Natural killer cell (primary cell): ENCODE measurements around the gene USP36. TPM values are rescaled to one million over a fixed set of nuclear protein-coding genes. Genes with fewer than 3 reads are reported as not detected.
A peak's percentile ranks its signal among the peaks of the same experiment; 100 is the strongest.

ENCODE experiments used
- ATAC-seq, 3 donors: fragments of 150-1000 bp in 2 of 3; fragments of 200-7000 bp in 1 of 3; cut with Tn5 transposase; 1 replicate in 1 of 3; 2 replicates in 2 of 3; pipeline ENCODE4 v1.10.0; 2021; ENCODE audit warnings: mild to moderate bottlenecking in 2 of 3, moderate library complexity in 2 of 3
- DNase-seq, 2 donors: peaks; one replicate each; pipeline versions ENCODE4 v3.0.0 to v3.0.0-alpha.2; 2013 to 2021; ENCODE audit warnings: mixed read lengths in 1 of 2
- H3K27ac ChIP-seq: one replicate; pipeline ENCODE4 v1.5.1; 2013; ENCODE audit warnings: mild to moderate bottlenecking, low read length
- H3K27me3 ChIP-seq: one replicate; pipeline ENCODE4 v1.6.1; 2013; ENCODE audit warnings: low read length; ENCODE audit not compliant: control insufficient read depth, insufficient read depth
- H3K36me3 ChIP-seq: one replicate; pipeline ENCODE4 v1.6.1; 2013; ENCODE audit warnings: low read length; ENCODE audit not compliant: control insufficient read depth, insufficient read depth
- H3K4me1 ChIP-seq: one replicate; pipeline ENCODE4 v1.6.1; 2013; ENCODE audit warnings: low read length; ENCODE audit not compliant: control insufficient read depth, insufficient read depth
- H3K4me3 ChIP-seq: one replicate; pipeline ENCODE4 v1.5.1; 2013; ENCODE audit warnings: low read length
- H3K9me3 ChIP-seq: one replicate; pipeline ENCODE4 v1.6.1; 2013; ENCODE audit warnings: low read length; ENCODE audit not compliant: control insufficient read depth, insufficient read depth
- H3K27ac Mint-ChIP-seq, 2 donors: one replicate each; pipeline ENCODE4 v1.8.0; 2022; ENCODE audit warnings: mild to moderate bottlenecking in 2 of 2, mixed read lengths in 2 of 2, moderate library complexity in 1 of 2
- H3K27me3 Mint-ChIP-seq, 2 donors: one replicate each; pipeline ENCODE4 v1.8.0; 2022; ENCODE audit warnings: low read depth in 2 of 2, mixed read lengths in 2 of 2
- H3K36me3 Mint-ChIP-seq: one replicate; pipeline ENCODE4 v1.8.0; 2022; ENCODE audit warnings: mixed read lengths
- H3K4me1 Mint-ChIP-seq, 2 donors: one replicate each; pipeline ENCODE4 v1.8.0; 2022; ENCODE audit warnings: mixed read lengths in 2 of 2
- H3K4me3 Mint-ChIP-seq: one replicate; pipeline ENCODE4 v1.8.0; 2022; ENCODE audit warnings: mild to moderate bottlenecking, moderate library complexity, mixed read lengths
- H3K9me3 Mint-ChIP-seq, 2 donors: one replicate each; pipeline ENCODE4 v1.8.0; 2022; ENCODE audit warnings: mixed read lengths in 2 of 2
- CTCF ChIP-seq: fragments of 200-600 bp; IDR thresholded peaks from one replicate; pipeline ENCODE4 v1.8.0; 2022; ENCODE audit warnings: antibody characterized with exemption
- WGBS: methylation state at CpG from one replicate; pipeline ENCODE4 v1.1.7; 2013; ENCODE audit warnings: missing lambda C conversion rate; ENCODE audit not compliant: insufficient coverage; 5-methylcytosine and 5-hydroxymethylcytosine counted together
- intact Hi-C: fragments of 100-400 bp; cut with micrococcal nuclease; formaldehyde crosslinking; loops from one replicate; pipeline ENCODE4 v1.14.2; 2022
- total RNA-seq, 4 donors: library from RNA; stranded (reverse); fragments of 120-200 nt in 1 of 4; gene quantifications; one replicate each; pipeline versions ENCODE4 v1.2.3 to v1.2.4, GENCODE V29; 2013 to 2022

USP36 gene
- total RNA-seq, 3 donors from 2014 or later (not counting 1 experiment from before 2014, with no cell fraction given): 241 to 304 (median 270) TPM

GRCh38 chr17:78864117-78864516, 23.5 kb upstream of the USP36 start:
- no peaks in the 10 kb centered on the region for H3K36me3 Mint-ChIP-seq
- TF ChIP-seq CTCF: no peak
- peaks cover 0 to 6% of the 10 kb centered on the region in 2 donors for H3K27me3 Mint-ChIP-seq
- H3K9me3 Mint-ChIP-seq: no peaks in the 10 kb centered on the region
- intact Hi-C loops: no loop called here
- no peaks in the 10 kb centered on the region for H3K36me3 ChIP-seq
- H3K4me3 Mint-ChIP-seq: no peak overlapping the region
- no peak overlapping the region for H3K27ac Mint-ChIP-seq
- no peaks in the 10 kb centered on the region for H3K9me3 ChIP-seq
- 43% methylated on average over 1 of the region's 1 CpG for WGBS
- no peaks in the 10 kb centered on the region for H3K27me3 ChIP-seq
- no peak overlapping the region for H3K4me3 ChIP-seq
- DNase-seq: no peak
- H3K4me1 ChIP-seq: peaks cover 2% of the 10 kb centered on the region
- no peak overlapping the region for H3K27ac ChIP-seq
- no peaks in the 10 kb centered on the region for H3K4me1 Mint-ChIP-seq
- ATAC-seq: no peak

- H3K4me3 Mint-ChIP-seq: no peak overlapping the region
- no peaks in the 10 kb centered on the region for H3K9me3 ChIP-seq
- H3K27ac Mint-ChIP-seq: no peak overlapping the region
- H3K27me3 Mint-ChIP-seq: peaks cover 0 to 6% of the 10 kb centered on the region in 2 donors
- no peaks in the 10 kb centered on the region for H3K9me3 Mint-ChIP-seq
- intact Hi-C loops: no loop called here
- H3K36me3 ChIP-seq: no peaks in the 10 kb centered on the region
- ATAC-seq (peak; percentile 18 to 46 (median 36)), DNase-seq (no peak)
- H3K27ac ChIP-seq: no peak overlapping the region
- H3K27me3 ChIP-seq: no peaks in the 10 kb centered on the region
- no peaks in the 10 kb centered on the region for H3K36me3 Mint-ChIP-seq
- peaks cover 2% of the 10 kb centered on the region for H3K4me1 ChIP-seq
- H3K4me1 Mint-ChIP-seq: no peaks in the 10 kb centered on the region
- 92% methylated on average over 16 of the region's 17 CpGs for WGBS
- H3K4me3 ChIP-seq: no peak overlapping the region
- TF ChIP-seq CTCF: no peak
These were observed 21.7 kb upstream of the USP36 start for GRCh38 chr17:78862073-78863023.

- Mint-ChIP-seq H3K4me3 (no peak overlapping the region), H3K27ac (no peak overlapping the region), H3K27me3 (peaks cover 0 to 6% of the 10 kb centered on the region in 2 donors), H3K4me1 (no peaks in the 10 kb centered on the region), H3K36me3 (no peaks in the 10 kb centered on the region), H3K9me3 (no peaks in the 10 kb centered on the region)
- DNase-seq: no peak
- Histone ChIP-seq H3K27me3 (no peaks in the 10 kb centered on the region), H3K27ac (no peak overlapping the region), H3K4me1 (peaks cover 2% of the 10 kb centered on the region), H3K4me3 (no peak overlapping the region), H3K36me3 (no peaks in the 10 kb centered on the region), H3K9me3 (no peaks in the 10 kb centered on the region)
- intact Hi-C loops: no loop called here
- no peak for ATAC-seq
- WGBS: 90% methylated on average over 4 of the region's 4 CpGs
- TF ChIP-seq CTCF: no peak
These were observed 20.6 kb upstream of the USP36 start for GRCh38 chr17:78861229-78861628.
